HepG2 (cell line): ENCODE results near the gene PDPK1. TPM values are rescaled to one million over a fixed set of nuclear protein-coding genes. Genes with fewer than 3 reads are reported as not detected.

Experiments used
- ATM ChIP-seq: fragments of 450-650 bp; IDR thresholded peaks from 2 replicates; pipeline ENCODE4 v1.7.1; 2017; ENCODE audit warnings: mild to moderate bottlenecking, borderline replicate concordance
- BRD4 ChIP-seq: sonication (generic); formaldehyde crosslinking; IDR thresholded peaks from 2 replicates; pipeline ENCODE4 v1.4.0; 2020; ENCODE audit warnings: missing genetic modification reagents
- GTF2F1 ChIP-seq: fragments of 150-350 bp; IDR thresholded peaks from 2 replicates; pipeline ENCODE4 v1.6.1; 2014; ENCODE audit warnings: low read length
- MTA3 ChIP-seq: sonication (generic); formaldehyde crosslinking; IDR thresholded peaks from 2 replicates; pipeline ENCODE4 v1.4.0; 2020; ENCODE audit warnings: missing genetic modification reagents
- RBM39 ChIP-seq: fragments of 200-400 bp; formaldehyde crosslinking; IDR thresholded peaks from one replicate; pipeline ENCODE4 v1.6.1; 2018; ENCODE audit warnings: antibody characterized with exemption, mild to moderate bottlenecking, low read depth, low read length; ENCODE audit not compliant: poor library complexity, severe bottlenecking
- SNAPC5 ChIP-seq: sonication (generic); formaldehyde crosslinking; IDR thresholded peaks from 2 replicates; pipeline ENCODE4 v1.8.1; 2023; ENCODE audit warnings: mild to moderate bottlenecking, missing genetic modification reagents, borderline replicate concordance
- ZBTB7A ChIP-seq: sonication (generic); formaldehyde crosslinking; IDR thresholded peaks from 2 replicates; pipeline ENCODE4 v1.8.0; 2022; ENCODE audit warnings: mild to moderate bottlenecking, missing genetic modification reagents
- ZNF34 ChIP-seq: sonication (generic); formaldehyde crosslinking; IDR thresholded peaks from 2 replicates; pipeline ENCODE4 v1.4.0; 2020; ENCODE audit warnings: mild to moderate bottlenecking, missing genetic modification reagents, borderline replicate concordance
- ZNF382 ChIP-seq: sonication (generic); formaldehyde crosslinking; IDR thresholded peaks from 2 replicates; pipeline ENCODE4 v1.5.0; 2020; ENCODE audit warnings: missing genetic modification reagents, mild to moderate bottlenecking, borderline replicate concordance
- ZNF383 ChIP-seq: sonication (generic); formaldehyde crosslinking; IDR thresholded peaks from 2 replicates; pipeline ENCODE4 v1.4.0; 2020; ENCODE audit warnings: missing genetic modification reagents, mild to moderate bottlenecking, borderline replicate concordance
- ZNF547 ChIP-seq: sonication (generic); formaldehyde crosslinking; IDR thresholded peaks from 2 replicates; pipeline ENCODE4 v1.5.1; 2020; ENCODE audit warnings: mild to moderate bottlenecking, missing genetic modification reagents
- polyA plus RNA-seq, 8 experiments: library from polyadenylated mRNA; depleted of rRNA in 3 of 8; stranded (reverse) in 7 of 8; unstranded in 1 of 8; fragments of >200 nt; fragmentation: Illumina TruSeq in 4 of 8; extraction: Trizol in 4 of 8; gene quantifications; 2 replicates each; pipeline versions ENCODE4 v1.2.1 to v1.2.3, GENCODE V29; 2011 to 2016; ENCODE audit warnings: low read depth in 4 of 8, missing spikeins in 1 of 8, mixed read lengths in 1 of 8; ENCODE audit not compliant: insufficient read depth in 1 of 8
- total RNA-seq, 5 experiments: library from RNA; depleted of rRNA; stranded (reverse); fragments of >200 nt; fragmentation: Illumina TruSeq; extraction: Trizol; gene quantifications; 2 replicates each; pipeline ENCODE4 v1.2.3, GENCODE V29; 2016; ENCODE audit warnings: low read depth in 1 of 5
- TF ChIP-seq, protein P1 (sequence below): sonication (generic); formaldehyde crosslinking; IDR thresholded peaks from 2 replicates; pipeline ENCODE4 v1.4.0; 2020; ENCODE audit warnings: missing genetic modification reagents
- TF ChIP-seq, protein P2 (sequence below): sonication (generic); formaldehyde crosslinking; IDR thresholded peaks from 2 replicates; pipeline ENCODE4 v1.4.0; 2020; ENCODE audit warnings: missing genetic modification reagents, mild to moderate bottlenecking, borderline replicate concordance
- TF ChIP-seq, protein P3 (sequence below): sonication (generic); formaldehyde crosslinking; IDR thresholded peaks from 2 replicates; pipeline ENCODE4 v1.9.0; 2021; ENCODE audit warnings: missing genetic modification reagents, borderline replicate concordance
- TF ChIP-seq, protein P4 (sequence below): sonication (generic); formaldehyde crosslinking; conservative IDR thresholded peaks from 2 replicates; pipeline ENCODE4 v1.8.1; 2023; ENCODE audit warnings: missing genetic modification reagents
- TF ChIP-seq, protein P5 (sequence below): sonication (generic); formaldehyde crosslinking; IDR thresholded peaks from 2 replicates; pipeline ENCODE4 v1.8.0; 2022; ENCODE audit warnings: mild to moderate bottlenecking, missing genetic modification reagents

Gene PDPK1
- total and polyA plus RNA-seq, 2 of the 13 experiments (the other 11 are each of a cell fraction or from before 2014, with no cell fraction given), result 59.6 to 129 TPM

DNA sequence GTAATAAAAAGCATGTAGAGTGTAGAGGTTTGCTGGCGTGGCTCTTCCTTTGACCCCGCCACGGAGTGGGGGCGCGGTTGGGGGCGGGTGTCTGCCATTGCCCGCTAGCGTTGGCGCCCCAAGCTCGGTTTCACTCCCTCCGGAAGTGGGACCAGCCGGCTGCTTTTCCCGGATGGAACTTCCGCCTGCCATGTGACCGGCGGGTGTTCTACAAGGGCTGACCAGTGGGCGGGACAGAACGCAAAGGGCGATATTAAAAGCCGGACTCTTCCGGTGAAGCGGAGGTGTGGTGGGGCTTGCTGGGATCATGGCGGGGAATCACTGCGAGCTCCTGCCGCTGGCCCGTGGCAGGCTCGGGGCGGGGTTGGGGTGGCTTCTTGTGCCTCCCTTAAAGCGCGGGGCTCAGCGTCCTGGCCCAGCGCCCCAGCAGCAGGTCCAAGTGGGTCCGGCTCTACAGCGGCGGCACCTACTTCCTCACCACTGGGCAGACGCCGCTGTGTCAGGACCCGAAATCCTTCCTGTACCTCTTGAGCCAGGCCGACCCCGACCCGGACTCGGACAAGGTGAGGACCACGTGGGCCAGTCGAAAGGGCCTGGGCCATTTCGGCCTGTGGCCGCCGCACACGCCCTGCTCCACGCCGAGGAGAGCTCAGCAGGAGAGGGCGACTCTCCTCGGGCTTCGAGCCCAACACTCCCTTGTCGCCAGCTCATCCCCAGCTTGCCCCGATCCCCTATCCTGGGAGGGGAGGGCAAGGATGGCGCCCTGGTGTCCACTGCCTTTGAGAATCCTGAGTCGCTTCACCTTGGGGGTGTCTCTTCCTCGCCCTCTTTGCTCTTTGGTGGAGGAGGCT lies 65.6 kb downstream of the PDPK1 start (continued):
- TF ChIP-seq, protein P1, sequence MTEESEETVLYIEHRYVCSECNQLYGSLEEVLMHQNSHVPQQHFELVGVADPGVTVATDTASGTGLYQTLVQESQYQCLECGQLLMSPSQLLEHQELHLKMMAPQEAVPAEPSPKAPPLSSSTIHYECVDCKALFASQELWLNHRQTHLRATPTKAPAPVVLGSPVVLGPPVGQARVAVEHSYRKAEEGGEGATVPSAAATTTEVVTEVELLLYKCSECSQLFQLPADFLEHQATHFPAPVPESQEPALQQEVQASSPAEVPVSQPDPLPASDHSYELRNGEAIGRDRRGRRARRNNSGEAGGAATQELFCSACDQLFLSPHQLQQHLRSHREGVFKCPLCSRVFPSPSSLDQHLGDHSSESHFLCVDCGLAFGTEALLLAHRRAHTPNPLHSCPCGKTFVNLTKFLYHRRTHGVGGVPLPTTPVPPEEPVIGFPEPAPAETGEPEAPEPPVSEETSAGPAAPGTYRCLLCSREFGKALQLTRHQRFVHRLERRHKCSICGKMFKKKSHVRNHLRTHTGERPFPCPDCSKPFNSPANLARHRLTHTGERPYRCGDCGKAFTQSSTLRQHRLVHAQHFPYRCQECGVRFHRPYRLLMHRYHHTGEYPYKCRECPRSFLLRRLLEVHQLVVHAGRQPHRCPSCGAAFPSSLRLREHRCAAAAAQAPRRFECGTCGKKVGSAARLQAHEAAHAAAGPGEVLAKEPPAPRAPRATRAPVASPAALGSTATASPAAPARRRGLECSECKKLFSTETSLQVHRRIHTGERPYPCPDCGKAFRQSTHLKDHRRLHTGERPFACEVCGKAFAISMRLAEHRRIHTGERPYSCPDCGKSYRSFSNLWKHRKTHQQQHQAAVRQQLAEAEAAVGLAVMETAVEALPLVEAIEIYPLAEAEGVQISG (CRISPR knock-in tag), result peak; percentile 97
- 0 out of 2 replicates have a peak, but pooled peaks have one; percentile 46 for TF ChIP-seq GTF2F1
- TF ChIP-seq, protein P2, sequence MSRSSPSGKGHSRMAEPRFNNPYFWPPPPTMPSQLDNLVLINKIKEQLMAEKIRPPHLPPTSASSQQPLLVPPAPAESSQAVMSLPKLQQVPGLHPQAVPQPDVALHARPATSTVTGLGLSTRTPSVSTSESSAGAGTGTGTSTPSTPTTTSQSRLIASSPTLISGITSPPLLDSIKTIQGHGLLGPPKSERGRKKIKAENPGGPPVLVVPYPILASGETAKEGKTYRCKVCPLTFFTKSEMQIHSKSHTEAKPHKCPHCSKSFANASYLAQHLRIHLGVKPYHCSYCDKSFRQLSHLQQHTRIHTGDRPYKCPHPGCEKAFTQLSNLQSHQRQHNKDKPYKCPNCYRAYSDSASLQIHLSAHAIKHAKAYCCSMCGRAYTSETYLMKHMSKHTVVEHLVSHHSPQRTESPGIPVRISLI (CRISPR knock-in tag), result peak; percentile 68; the same call in 1 of the 2 replicates
- no peak for TF ChIP-seq ATM
- no peak; the same call in 1 of the 2 replicates for TF ChIP-seq ZBTB7A (CRISPR knock-in tag)
- peak; percentile 86 for TF ChIP-seq RBM39
- TF ChIP-seq ZNF383 (CRISPR knock-in tag), result 0 out of 2 replicates have a peak, but pooled peaks have one; percentile 33
- peak; percentile 88 for TF ChIP-seq ZNF547
- peak; percentile 47; the same call in 1 of the 2 replicates for TF ChIP-seq BRD4 (CRISPR knock-in tag)
- TF ChIP-seq, protein P3, sequence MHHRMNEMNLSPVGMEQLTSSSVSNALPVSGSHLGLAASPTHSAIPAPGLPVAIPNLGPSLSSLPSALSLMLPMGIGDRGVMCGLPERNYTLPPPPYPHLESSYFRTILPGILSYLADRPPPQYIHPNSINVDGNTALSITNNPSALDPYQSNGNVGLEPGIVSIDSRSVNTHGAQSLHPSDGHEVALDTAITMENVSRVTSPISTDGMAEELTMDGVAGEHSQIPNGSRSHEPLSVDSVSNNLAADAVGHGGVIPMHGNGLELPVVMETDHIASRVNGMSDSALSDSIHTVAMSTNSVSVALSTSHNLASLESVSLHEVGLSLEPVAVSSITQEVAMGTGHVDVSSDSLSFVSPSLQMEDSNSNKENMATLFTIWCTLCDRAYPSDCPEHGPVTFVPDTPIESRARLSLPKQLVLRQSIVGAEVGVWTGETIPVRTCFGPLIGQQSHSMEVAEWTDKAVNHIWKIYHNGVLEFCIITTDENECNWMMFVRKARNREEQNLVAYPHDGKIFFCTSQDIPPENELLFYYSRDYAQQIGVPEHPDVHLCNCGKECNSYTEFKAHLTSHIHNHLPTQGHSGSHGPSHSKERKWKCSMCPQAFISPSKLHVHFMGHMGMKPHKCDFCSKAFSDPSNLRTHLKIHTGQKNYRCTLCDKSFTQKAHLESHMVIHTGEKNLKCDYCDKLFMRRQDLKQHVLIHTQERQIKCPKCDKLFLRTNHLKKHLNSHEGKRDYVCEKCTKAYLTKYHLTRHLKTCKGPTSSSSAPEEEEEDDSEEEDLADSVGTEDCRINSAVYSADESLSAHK, result no peak
- TF ChIP-seq ZNF382 (CRISPR knock-in tag), result no peak
- TF ChIP-seq, protein P4, sequence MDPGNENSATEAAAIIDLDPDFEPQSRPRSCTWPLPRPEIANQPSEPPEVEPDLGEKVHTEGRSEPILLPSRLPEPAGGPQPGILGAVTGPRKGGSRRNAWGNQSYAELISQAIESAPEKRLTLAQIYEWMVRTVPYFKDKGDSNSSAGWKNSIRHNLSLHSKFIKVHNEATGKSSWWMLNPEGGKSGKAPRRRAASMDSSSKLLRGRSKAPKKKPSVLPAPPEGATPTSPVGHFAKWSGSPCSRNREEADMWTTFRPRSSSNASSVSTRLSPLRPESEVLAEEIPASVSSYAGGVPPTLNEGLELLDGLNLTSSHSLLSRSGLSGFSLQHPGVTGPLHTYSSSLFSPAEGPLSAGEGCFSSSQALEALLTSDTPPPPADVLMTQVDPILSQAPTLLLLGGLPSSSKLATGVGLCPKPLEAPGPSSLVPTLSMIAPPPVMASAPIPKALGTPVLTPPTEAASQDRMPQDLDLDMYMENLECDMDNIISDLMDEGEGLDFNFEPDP (CRISPR knock-in tag), result no peak
- TF ChIP-seq, protein P5, sequence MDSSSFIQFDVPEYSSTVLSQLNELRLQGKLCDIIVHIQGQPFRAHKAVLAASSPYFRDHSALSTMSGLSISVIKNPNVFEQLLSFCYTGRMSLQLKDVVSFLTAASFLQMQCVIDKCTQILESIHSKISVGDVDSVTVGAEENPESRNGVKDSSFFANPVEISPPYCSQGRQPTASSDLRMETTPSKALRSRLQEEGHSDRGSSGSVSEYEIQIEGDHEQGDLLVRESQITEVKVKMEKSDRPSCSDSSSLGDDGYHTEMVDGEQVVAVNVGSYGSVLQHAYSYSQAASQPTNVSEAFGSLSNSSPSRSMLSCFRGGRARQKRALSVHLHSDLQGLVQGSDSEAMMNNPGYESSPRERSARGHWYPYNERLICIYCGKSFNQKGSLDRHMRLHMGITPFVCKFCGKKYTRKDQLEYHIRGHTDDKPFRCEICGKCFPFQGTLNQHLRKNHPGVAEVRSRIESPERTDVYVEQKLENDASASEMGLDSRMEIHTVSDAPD, result peak; percentile 74; the same call in 1 of the 2 replicates
- 0 out of 2 replicates have a peak, but pooled peaks have one; percentile 61 for TF ChIP-seq SNAPC5
- no peak for TF ChIP-seq MTA3 (CRISPR knock-in tag)
- TF ChIP-seq ZNF34, result peak; percentile 94
